Fibroblast of mammary gland (primary cell): ENCODE measurements around the gene B4GALNT2.
"Not testable (repeated sequence)": the region's sequence is repeated elsewhere in the genome, so short reads cannot be mapped to it uniquely, and the experiment has no call there.

Experiments
- DNase-seq: peaks from one replicate; pipeline ENCODE4 v3.0.0-alpha.2; 2010; ENCODE audit warnings: low read depth
- H3K4me3 ChIP-seq: 2 replicates; pipeline ENCODE4 v1.5.1; 2011; ENCODE audit warnings: low read depth, mild to moderate bottlenecking, low read length, moderate library complexity; ENCODE audit not compliant: control insufficient read depth
- TF ChIP-seq, protein P1 (sequence below): conservative IDR thresholded peaks from 2 replicates; pipeline ENCODE4 v1.5.1; 2011; ENCODE audit warnings: low read depth, low read length, inconsistent platforms; ENCODE audit not compliant: control insufficient read depth, insufficient read depth

B4GALNT2 gene

DNA sequence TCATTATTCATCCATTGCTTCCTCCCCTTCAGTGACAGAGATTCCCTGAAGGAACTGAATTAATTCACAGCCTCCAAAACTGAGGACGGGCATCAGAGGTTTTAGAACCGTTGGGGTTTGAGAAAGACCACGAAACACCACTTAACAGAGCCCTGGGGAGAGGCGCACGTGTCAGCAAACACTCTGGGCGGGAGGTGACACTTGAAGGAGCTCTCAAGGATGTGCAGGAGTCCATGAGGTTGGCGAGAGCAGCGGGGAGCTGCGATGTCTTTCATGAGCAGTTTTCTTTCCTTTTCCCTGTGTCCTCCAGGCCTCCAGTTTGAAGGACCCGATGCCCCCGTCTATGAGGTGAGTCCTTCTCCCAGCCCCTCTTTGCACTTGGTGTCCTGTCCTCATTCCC lies 23.7 kb downstream of the B4GALNT2 start:
- TF ChIP-seq, protein P1, sequence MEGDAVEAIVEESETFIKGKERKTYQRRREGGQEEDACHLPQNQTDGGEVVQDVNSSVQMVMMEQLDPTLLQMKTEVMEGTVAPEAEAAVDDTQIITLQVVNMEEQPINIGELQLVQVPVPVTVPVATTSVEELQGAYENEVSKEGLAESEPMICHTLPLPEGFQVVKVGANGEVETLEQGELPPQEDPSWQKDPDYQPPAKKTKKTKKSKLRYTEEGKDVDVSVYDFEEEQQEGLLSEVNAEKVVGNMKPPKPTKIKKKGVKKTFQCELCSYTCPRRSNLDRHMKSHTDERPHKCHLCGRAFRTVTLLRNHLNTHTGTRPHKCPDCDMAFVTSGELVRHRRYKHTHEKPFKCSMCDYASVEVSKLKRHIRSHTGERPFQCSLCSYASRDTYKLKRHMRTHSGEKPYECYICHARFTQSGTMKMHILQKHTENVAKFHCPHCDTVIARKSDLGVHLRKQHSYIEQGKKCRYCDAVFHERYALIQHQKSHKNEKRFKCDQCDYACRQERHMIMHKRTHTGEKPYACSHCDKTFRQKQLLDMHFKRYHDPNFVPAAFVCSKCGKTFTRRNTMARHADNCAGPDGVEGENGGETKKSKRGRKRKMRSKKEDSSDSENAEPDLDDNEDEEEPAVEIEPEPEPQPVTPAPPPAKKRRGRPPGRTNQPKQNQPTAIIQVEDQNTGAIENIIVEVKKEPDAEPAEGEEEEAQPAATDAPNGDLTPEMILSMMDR = no peak
- DNase-seq = no peak
- H3K4me3 ChIP-seq = no peak overlapping the region

DNA sequence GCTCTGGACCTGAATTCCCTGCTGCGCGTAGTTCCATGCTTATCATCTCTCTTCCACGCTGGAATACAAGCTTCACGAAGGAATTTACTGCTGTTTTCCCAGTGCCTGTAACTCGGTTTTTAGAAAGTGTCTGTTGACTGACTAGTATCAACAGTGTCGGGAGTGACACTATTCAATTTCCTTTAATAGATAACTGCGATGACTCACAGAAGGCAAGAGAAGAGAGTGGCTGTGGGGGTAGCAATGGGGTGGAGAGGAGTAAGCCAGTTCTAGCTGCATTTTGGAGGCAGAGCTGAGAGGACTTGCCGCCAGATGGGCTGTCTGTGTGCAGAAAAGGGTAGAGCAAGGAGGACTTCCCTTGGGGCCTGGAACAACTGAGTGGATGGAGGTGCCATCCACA lies 25.2 kb downstream of the B4GALNT2 start:
- TF ChIP-seq, protein P1 = no peak
- DNase-seq = no peak

DNA sequence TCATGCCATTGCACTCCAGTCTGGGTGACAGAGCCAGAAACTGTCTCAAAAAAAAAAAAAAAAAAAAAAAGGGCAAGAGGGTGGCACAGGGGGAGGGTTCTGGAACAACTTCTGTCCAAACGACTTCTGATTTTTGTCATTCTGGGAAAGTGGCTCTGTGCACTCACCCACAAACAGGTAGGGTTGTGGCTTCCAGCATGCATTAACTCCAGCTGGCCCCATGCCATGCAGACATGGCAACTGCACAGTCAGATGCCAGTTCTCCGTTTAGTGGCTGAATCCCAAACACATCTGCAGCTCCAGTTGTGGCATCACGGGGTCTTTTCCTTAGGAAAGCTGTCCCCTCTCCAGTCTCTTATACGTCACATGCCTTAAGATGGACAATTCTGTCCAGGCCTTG lies 30.3 kb downstream of the B4GALNT2 start:
- no peak for DNase-seq
- no peak overlapping the region for H3K4me3 ChIP-seq
- TF ChIP-seq, protein P1 = no peak

More for the DNA sequence above, 25.2 kb downstream of the B4GALNT2 start:
- H3K4me3 ChIP-seq = no peak overlapping the region

DNA sequence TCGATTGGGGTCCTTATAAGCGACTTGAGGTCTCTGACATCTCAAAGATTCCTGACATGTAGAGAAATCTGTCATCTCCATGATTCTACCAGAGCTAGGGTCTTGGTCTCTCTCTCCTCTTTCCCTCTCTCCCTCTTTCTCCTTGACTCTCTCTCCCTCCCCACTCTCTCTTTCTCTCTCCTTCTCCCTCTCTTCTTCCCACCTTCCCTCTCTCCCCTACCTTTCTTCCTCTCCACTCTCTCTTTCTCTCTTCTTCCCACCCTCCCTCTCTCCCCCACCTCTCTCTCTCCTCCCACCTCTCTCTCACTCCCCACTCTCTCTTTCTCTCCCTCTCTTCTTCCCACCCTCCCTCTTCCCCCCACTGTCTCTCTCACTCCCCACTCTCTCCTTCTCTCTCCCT lies 32.6 kb downstream of the B4GALNT2 start:
- no peak overlapping the region for H3K4me3 ChIP-seq
- TF ChIP-seq, protein P1 = no peak
- DNase-seq = no peak

DNA sequence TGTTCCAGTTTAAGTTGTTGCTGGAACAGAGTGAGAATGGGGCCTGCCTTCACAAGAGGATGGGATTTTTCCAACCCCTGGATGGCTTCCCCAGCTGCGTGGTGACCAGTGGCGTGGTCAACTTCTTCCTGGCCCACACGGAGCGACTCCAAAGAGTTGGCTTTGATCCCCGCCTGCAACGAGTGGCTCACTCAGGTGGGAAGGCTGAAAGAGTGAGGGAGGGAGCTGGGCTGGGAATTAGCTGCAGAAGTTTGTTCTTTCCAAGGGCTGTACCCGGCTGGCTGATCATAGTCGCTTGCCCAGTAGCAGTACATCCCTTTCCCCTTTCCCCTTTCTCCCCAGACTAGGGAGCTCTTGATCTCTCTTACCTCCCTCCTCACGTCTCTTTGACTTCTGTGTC lies 36.1 kb downstream of the B4GALNT2 start:
- DNase-seq = no peak
- H3K4me3 ChIP-seq = no peak overlapping the region
- TF ChIP-seq, protein P1 = no peak

DNA sequence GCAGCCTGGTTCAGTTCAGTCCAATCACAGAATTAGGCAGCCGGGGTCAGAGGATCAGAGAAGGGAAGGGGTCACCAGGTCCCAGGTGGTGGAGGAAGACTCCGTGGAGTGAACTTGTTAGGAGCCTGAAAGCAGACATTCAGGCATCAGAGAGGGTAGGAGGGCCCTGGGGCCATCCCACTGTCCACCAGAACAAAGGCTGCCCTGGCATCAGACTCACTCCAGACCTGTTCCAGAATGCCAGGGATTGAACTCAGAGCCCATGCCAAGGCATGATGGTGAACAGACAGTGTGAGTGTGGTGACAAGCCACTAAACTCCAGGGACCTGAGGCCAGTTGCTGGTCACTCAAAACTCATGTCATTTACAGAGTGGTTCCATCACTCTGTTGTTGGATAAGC lies 37.6 kb downstream of the B4GALNT2 start:
- no peak for DNase-seq
- TF ChIP-seq, protein P1 = no peak
- no peak overlapping the region for H3K4me3 ChIP-seq

DNA sequence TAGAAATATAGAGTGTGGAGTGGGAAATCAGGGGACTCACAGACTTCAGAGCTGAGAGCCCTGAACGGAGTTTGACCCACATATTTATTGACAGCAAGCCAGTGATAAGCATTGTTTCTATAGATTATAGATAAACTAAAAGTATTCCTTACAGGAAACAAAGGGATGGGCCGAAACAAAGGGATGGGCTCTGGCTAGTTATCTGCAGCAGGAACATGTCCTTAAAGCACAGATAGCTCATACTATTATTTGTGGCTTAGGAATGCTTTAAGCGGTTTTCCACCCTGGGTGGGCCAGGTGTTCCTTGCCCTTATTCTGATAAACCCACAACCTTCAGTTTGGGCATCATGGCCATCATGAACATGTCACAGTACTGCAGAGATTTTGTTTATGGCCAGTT lies 38.1 kb downstream of the B4GALNT2 start:
- DNase-seq = not testable (repeated sequence)

DNA sequence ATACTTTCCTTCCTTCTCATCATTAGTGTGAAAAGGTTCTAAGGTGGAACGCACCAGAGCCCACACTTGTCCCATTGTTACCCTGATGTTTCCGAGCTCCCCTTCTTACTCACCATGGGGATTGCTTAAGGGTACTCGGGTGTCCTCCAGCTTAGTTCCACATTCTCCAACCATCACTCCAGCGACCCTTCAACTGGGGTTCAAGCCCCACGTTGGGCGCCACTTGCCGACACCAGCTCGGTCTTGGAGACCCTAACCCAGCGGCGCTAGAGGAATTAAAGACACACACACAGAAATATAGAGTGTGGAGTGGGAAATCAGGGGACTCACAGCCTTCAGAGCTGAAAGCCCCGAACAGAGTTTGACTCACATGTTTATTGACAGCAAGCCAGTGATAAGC lies 43.4 kb downstream of the B4GALNT2 start:
- DNase-seq, H3K4me3 ChIP-seq: not testable (repeated sequence)

More for the DNA sequence above, 38.1 kb downstream of the B4GALNT2 start:
- not testable (repeated sequence) for H3K4me3 ChIP-seq
